Measurements from ENCODE around the gene NEK1. TPM values are rescaled to one million over a fixed set of nuclear protein-coding genes. Genes with fewer than 3 reads are reported as not detected.

Gene NEK1
- total RNA-seq, 2 experiments from 2014 or later = 7.4 to 26.2 TPM

DNA sequence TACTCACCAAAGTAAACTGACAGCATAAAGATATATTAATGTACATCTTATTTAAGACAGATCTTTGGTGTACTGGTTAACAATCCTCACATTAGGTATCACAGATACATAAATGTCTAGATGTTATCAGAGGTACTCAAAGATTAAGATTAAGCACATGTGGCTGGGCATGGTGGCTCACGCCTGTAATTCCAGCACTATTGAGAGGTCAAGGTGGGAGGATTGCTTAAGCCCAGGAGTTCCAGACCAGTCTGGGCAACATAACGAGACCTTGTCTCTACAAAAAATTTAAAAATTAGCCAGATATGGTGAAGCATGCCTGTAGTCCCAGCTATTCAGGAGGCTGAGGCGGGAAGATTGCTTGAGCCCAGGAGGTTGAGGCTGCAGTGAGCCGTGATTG is 195.9 kb downstream of the NEK1 start:
- intact Hi-C loops (cut with micrococcal nuclease; ENCODE audit: unreplicated experiment) = no loop called here
- BruUV-seq (replicated peaks) = no TSS peak
- H3K36me3 ChIP-seq (ENCODE audit: insufficient read depth, low read length) = no peaks in the 10 kb centered on the region
- no peak overlapping the region for H3K4me3 ChIP-seq (ENCODE audit: low read depth, low read length, poor library complexity, severe bottlenecking)
- no peaks in the 10 kb centered on the region for H3K9me3 ChIP-seq (ENCODE audit: low read length)
- ChIA-PET CTCF (ENCODE audit: unreplicated experiment) (no interaction called here), POLR2A (no interaction called here)
- no peaks in the 10 kb centered on the region for H3K79me2 ChIP-seq (ENCODE audit: insufficient read depth, low read depth, low read length)
- no peak for TF ChIP-seq EZH2phosphoT487 (IDR thresholded peaks at IDR 0.05; ENCODE audit: borderline replicate concordance, low read depth, low read length)
- TF ChIP-seq, protein P1, sequence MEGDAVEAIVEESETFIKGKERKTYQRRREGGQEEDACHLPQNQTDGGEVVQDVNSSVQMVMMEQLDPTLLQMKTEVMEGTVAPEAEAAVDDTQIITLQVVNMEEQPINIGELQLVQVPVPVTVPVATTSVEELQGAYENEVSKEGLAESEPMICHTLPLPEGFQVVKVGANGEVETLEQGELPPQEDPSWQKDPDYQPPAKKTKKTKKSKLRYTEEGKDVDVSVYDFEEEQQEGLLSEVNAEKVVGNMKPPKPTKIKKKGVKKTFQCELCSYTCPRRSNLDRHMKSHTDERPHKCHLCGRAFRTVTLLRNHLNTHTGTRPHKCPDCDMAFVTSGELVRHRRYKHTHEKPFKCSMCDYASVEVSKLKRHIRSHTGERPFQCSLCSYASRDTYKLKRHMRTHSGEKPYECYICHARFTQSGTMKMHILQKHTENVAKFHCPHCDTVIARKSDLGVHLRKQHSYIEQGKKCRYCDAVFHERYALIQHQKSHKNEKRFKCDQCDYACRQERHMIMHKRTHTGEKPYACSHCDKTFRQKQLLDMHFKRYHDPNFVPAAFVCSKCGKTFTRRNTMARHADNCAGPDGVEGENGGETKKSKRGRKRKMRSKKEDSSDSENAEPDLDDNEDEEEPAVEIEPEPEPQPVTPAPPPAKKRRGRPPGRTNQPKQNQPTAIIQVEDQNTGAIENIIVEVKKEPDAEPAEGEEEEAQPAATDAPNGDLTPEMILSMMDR (conservative IDR thresholded peaks at IDR 0.05; ENCODE audit: low read length) = no peak
- no peak overlapping the region for H3K4me2 ChIP-seq (ENCODE audit: low read length)
- H4K20me1 ChIP-seq (ENCODE audit: insufficient read depth, low read length) = no peaks in the 10 kb centered on the region
- no peak overlapping the region for H3K27ac ChIP-seq (ENCODE audit: low read depth, low read length, poor library complexity, severe bottlenecking)
- no peaks in the 10 kb centered on the region for H3K9me2 ChIP-seq (ENCODE audit: insufficient read depth, low read length)
- H2AFZ ChIP-seq (ENCODE audit: low read length) = no peak overlapping the region
- no peak for DNase-seq (ENCODE audit: low spot score)
- H3K4me1 ChIP-seq (ENCODE audit: insufficient read depth, low read length, poor library complexity, severe bottlenecking) = no peaks in the 10 kb centered on the region

DNA sequence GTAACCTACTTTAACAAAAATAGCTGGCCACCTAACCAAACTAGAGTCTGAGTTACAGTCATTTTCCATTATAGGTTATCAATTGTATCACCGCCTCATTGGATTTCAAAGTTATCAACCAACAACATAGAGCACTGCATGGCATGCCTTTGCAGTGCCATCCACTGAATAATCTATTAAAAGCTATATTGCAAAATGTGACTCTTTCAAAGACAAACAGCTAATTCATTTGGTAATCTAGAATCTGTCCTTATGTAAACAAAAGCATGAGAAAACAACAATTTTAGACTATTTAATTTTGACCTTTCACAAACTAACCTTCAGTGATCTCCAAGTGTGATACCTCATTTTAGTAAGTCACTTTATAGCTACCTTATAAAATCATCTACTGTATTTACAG is 197.5 kb downstream of the NEK1 start:
- Histone ChIP-seq H3K27ac (ENCODE audit: low read depth, low read length, poor library complexity, severe bottlenecking) (no peak overlapping the region), H3K4me3 (ENCODE audit: low read depth, low read length, poor library complexity, severe bottlenecking) (no peak overlapping the region), H3K9me2 (ENCODE audit: insufficient read depth, low read length) (no peaks in the 10 kb centered on the region), H3K4me1 (ENCODE audit: insufficient read depth, low read length, poor library complexity, severe bottlenecking) (no peaks in the 10 kb centered on the region), H3K4me2 (ENCODE audit: low read length) (no peak overlapping the region), H3K79me2 (ENCODE audit: insufficient read depth, low read depth, low read length) (no peaks in the 10 kb centered on the region), H3K9me3 (ENCODE audit: low read length) (no peaks in the 10 kb centered on the region), H2AFZ (ENCODE audit: low read length) (no peak overlapping the region), H3K36me3 (ENCODE audit: insufficient read depth, low read length) (no peaks in the 10 kb centered on the region), H4K20me1 (ENCODE audit: insufficient read depth, low read length) (0 out of 2 replicates have a peak, but pooled peaks cover 4% of the 10 kb centered on the region)
- TF ChIP-seq, protein P1 (conservative IDR thresholded peaks at IDR 0.05; ENCODE audit: low read length) = no peak
- no peak for TF ChIP-seq EZH2phosphoT487 (IDR thresholded peaks at IDR 0.05; ENCODE audit: borderline replicate concordance, low read depth, low read length)
- DNase-seq (ENCODE audit: low spot score) = no peak
- ChIA-PET CTCF (ENCODE audit: unreplicated experiment) (no interaction called here), POLR2A (interaction anchor here (1.2 kb wide), 1 partner anchor 8 kb away, joined by 5 read pairs; no protein-coding TSS in a partner anchor)
- intact Hi-C loops (cut with micrococcal nuclease; ENCODE audit: unreplicated experiment) = no loop called here
- no TSS peak for BruUV-seq (replicated peaks)

DNA sequence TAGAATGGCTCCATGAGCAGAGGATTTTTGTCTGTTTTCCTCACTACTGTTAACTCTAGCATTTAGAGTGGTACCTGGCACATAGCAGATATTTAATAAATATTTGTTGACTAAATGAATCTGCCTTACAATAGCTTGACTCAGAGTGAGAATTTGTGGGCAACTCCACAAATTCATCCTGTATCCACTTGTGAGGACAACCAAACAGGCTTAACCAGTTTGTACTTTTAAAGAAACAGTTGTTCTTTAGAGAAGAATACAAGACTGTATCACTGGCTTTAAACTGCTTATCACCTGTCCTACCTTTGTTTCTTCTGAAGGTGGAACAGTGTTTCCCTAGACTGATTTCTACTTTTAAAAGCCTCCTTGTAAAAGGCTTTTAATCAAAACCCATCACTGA is 200.3 kb downstream of the NEK1 start:
- intact Hi-C loops (cut with micrococcal nuclease; ENCODE audit: unreplicated experiment) = no loop called here
- ChIA-PET POLR2A (interaction anchor here (0.5 kb wide), 1 partner anchor 160 kb away, joined by 3 read pairs; no protein-coding TSS in a partner anchor), CTCF (ENCODE audit: unreplicated experiment) (no interaction called here)
- TF ChIP-seq, protein P1 (conservative IDR thresholded peaks at IDR 0.05; ENCODE audit: low read length) = no peak
- no peak for TF ChIP-seq EZH2phosphoT487 (IDR thresholded peaks at IDR 0.05; ENCODE audit: borderline replicate concordance, low read depth, low read length)
- BruUV-seq (replicated peaks) = no TSS peak
- DNase-seq (ENCODE audit: low spot score) = no peak
- Histone ChIP-seq H3K9me3 (ENCODE audit: low read length) (no peaks in the 10 kb centered on the region), H3K36me3 (ENCODE audit: insufficient read depth, low read length) (no peaks in the 10 kb centered on the region), H2AFZ (ENCODE audit: low read length) (no peak overlapping the region), H3K27ac (ENCODE audit: low read depth, low read length, poor library complexity, severe bottlenecking) (no peak overlapping the region), H3K4me2 (ENCODE audit: low read length) (no peak overlapping the region), H3K9me2 (ENCODE audit: insufficient read depth, low read length) (no peaks in the 10 kb centered on the region), H3K4me1 (ENCODE audit: insufficient read depth, low read length, poor library complexity, severe bottlenecking) (no peaks in the 10 kb centered on the region), H3K79me2 (ENCODE audit: insufficient read depth, low read depth, low read length) (no peaks in the 10 kb centered on the region), H4K20me1 (ENCODE audit: insufficient read depth, low read length) (0 out of 2 replicates have a peak, but pooled peaks cover 4% of the 10 kb centered on the region), H3K4me3 (ENCODE audit: low read depth, low read length, poor library complexity, severe bottlenecking) (no peak overlapping the region)
